Duodenal mucosa (tissue), 2 donors: ENCODE results near the gene C13orf42.
"Not testable (repeated sequence)": the region's sequence is repeated elsewhere in the genome, so short reads cannot be mapped to it uniquely, and the experiment has no call there.

Source experiments
- H3K27ac ChIP-seq: one replicate; pipeline ENCODE4 v1.7.0; 2013; ENCODE audit warnings: low read depth, low read length
- H3K27me3 ChIP-seq, 2 donors: one replicate each; pipeline ENCODE4 v1.7.0; 2013; ENCODE audit warnings: low read length in 2 of 2, control low read depth in 1 of 2; ENCODE audit not compliant: insufficient read depth in 2 of 2, control insufficient read depth in 1 of 2
- H3K36me3 ChIP-seq, 2 donors: one replicate each; pipeline ENCODE4 v1.7.0; 2013; ENCODE audit warnings: low read length in 2 of 2, control low read depth in 1 of 2; ENCODE audit not compliant: insufficient read depth in 2 of 2, control insufficient read depth in 1 of 2
- H3K4me1 ChIP-seq, 2 donors: one replicate each; pipeline ENCODE4 v1.7.0; 2013; ENCODE audit warnings: low read length in 2 of 2, control low read depth in 1 of 2; ENCODE audit not compliant: insufficient read depth in 2 of 2, control insufficient read depth in 1 of 2
- H3K4me3 ChIP-seq, 2 donors: one replicate each; pipeline ENCODE4 v1.7.0; 2013; ENCODE audit warnings: low read length in 2 of 2, low read depth in 1 of 2
- H3K9ac ChIP-seq, 2 donors: one replicate each; pipeline ENCODE4 v1.7.0; 2013; ENCODE audit warnings: low read length in 2 of 2, low read depth in 1 of 2
- H3K9me3 ChIP-seq, 2 donors: one replicate each; pipeline ENCODE4 v1.7.0; 2013; ENCODE audit warnings: low read length in 2 of 2, control low read depth in 1 of 2; ENCODE audit not compliant: control insufficient read depth in 1 of 2

C13orf42 gene

GRCh38 chr13:51122868-51123566 lies 11.9 kb upstream of the C13orf42 start:
- Histone ChIP-seq H3K27me3 (peaks cover 0 to 3% of the 10 kb centered on the region in 2 donors), H3K9me3 (peaks cover 0 to 1% of the 10 kb centered on the region in 2 donors), H3K9ac (no peak overlapping the region), H3K36me3 (no peaks in the 10 kb centered on the region), H3K4me3 (no peak overlapping the region), H3K27ac (no peak overlapping the region), H3K4me1 (no peaks in the 10 kb centered on the region)

GRCh38 chr13:51120873-51121272 lies 9.8 kb upstream of the C13orf42 start:
- H3K27me3 ChIP-seq, H3K36me3 ChIP-seq, H3K4me3 ChIP-seq, H3K4me1 ChIP-seq, H3K9ac ChIP-seq, H3K27ac ChIP-seq, H3K9me3 ChIP-seq: not testable (repeated sequence)

- Histone ChIP-seq H3K27ac (no peak overlapping the region), H3K27me3 (peaks cover 3 to 4% of the 10 kb centered on the region in 2 donors), H3K36me3 (no peaks in the 10 kb centered on the region), H3K9ac (no peak overlapping the region), H3K9me3 (peaks cover 3 to 5% of the 10 kb centered on the region in 2 donors), H3K4me3 (no peak overlapping the region), H3K4me1 (no peaks in the 10 kb centered on the region)
Measured at GRCh38 chr13:51118809-51119431, 7.8 kb upstream of the C13orf42 start.

GRCh38 chr13:51113969-51114368 lies 2.9 kb upstream of the C13orf42 start:
- no peak overlapping the region for H3K4me3 ChIP-seq
- H3K36me3 ChIP-seq: no peaks in the 10 kb centered on the region
- no peaks in the 10 kb centered on the region for H3K4me1 ChIP-seq
- H3K9ac ChIP-seq: no peak overlapping the region
- peaks cover 3 to 5% of the 10 kb centered on the region in 2 donors for H3K9me3 ChIP-seq
- no peak overlapping the region for H3K27ac ChIP-seq
- peaks cover 0 to 4% of the 10 kb centered on the region in 2 donors for H3K27me3 ChIP-seq

GRCh38 chr13:51113186-51113881 lies 2.3 kb upstream of the C13orf42 start:
- no peaks in the 10 kb centered on the region for H3K36me3 ChIP-seq
- H3K4me1 ChIP-seq: no peaks in the 10 kb centered on the region
- H3K27ac ChIP-seq: no peak overlapping the region
- no peak overlapping the region for H3K9ac ChIP-seq
- H3K27me3 ChIP-seq: peaks cover 0 to 4% of the 10 kb centered on the region in 2 donors
- no peak overlapping the region for H3K4me3 ChIP-seq
- H3K9me3 ChIP-seq: peaks cover 3 to 5% of the 10 kb centered on the region in 2 donors

- Histone ChIP-seq H3K4me1 (no peaks in the 10 kb centered on the region), H3K27me3 (peaks cover 0 to 4% of the 10 kb centered on the region in 2 donors), H3K36me3 (no peaks in the 10 kb centered on the region), H3K27ac (no peak overlapping the region), H3K9ac (no peak overlapping the region), H3K4me3 (no peak overlapping the region), H3K9me3 (peaks cover 1 to 2% of the 10 kb centered on the region in 2 donors)
Measured at GRCh38 chr13:51112771-51113170, 1.7 kb upstream of the C13orf42 start.

GRCh38 chr13:51111997-51112396 lies 923 bp upstream of the C13orf42 start:
- Histone ChIP-seq H3K9ac (no peak overlapping the region), H3K9me3 (no peaks in the 10 kb centered on the region), H3K27me3 (peaks cover 0 to 4% of the 10 kb centered on the region in 2 donors), H3K4me1 (no peaks in the 10 kb centered on the region), H3K36me3 (no peaks in the 10 kb centered on the region), H3K4me3 (no peak overlapping the region), H3K27ac (no peak overlapping the region)

GRCh38 chr13:51107996-51108395 lies 3.1 kb downstream of the C13orf42 start:
- H3K9me3 ChIP-seq: no peaks in the 10 kb centered on the region
- no peak overlapping the region for H3K27ac ChIP-seq
- no peaks in the 10 kb centered on the region for H3K36me3 ChIP-seq
- H3K9ac ChIP-seq: no peak overlapping the region
- H3K27me3 ChIP-seq: peaks cover 0 to 5% of the 10 kb centered on the region in 2 donors
- no peaks in the 10 kb centered on the region for H3K4me1 ChIP-seq
- H3K4me3 ChIP-seq: no peak overlapping the region

GRCh38 chr13:51105046-51105445 lies 6.0 kb downstream of the C13orf42 start:
- no peaks in the 10 kb centered on the region for H3K4me1 ChIP-seq

GRCh38 chr13:51101636-51102235 lies 9.3 kb downstream of the C13orf42 start:
- Histone ChIP-seq H3K4me1 (no peaks in the 10 kb centered on the region), H3K9me3 (no peaks in the 10 kb centered on the region), H3K27ac (no peak overlapping the region), H3K36me3 (no peaks in the 10 kb centered on the region), H3K4me3 (no peak overlapping the region), H3K27me3 (peaks cover 2 to 5% of the 10 kb centered on the region in 2 donors), H3K9ac (no peak overlapping the region)

More at GRCh38 chr13:51105046-51105445, 6.0 kb downstream of the C13orf42 start:
- Histone ChIP-seq H3K36me3 (no peaks in the 10 kb centered on the region), H3K4me3 (no peak overlapping the region), H3K27me3 (peaks cover 2 to 5% of the 10 kb centered on the region in 2 donors), H3K9ac (no peak overlapping the region), H3K27ac (no peak overlapping the region), H3K9me3 (no peaks in the 10 kb centered on the region)
